HG02870 (cell line): ENCODE measurements around the gene LRCH1.

ENCODE experiments used
- ATAC-seq: cut with Tn5 transposase; IDR thresholded peaks from one replicate; pipeline ENCODE4 v1.9.1; 2021; ENCODE audit warnings: mild to moderate bottlenecking, moderate library complexity; ENCODE audit not compliant: unreplicated experiment

LRCH1 gene

GRCh38 chr13:46592385-46592784 is 39.4 kb downstream of the LRCH1 start:
- ATAC-seq: no peak

- peak; percentile 53 for ATAC-seq
Measured at GRCh38 chr13:46593398-46593797, 40.4 kb downstream of the LRCH1 start.

GRCh38 chr13:46594374-46595078 is 41.6 kb downstream of the LRCH1 start:
- ATAC-seq: no peak

GRCh38 chr13:46595136-46595884 is 42.3 kb downstream of the LRCH1 start:
- no peak for ATAC-seq

- ATAC-seq: no peak
Measured at GRCh38 chr13:46595885-46596275, 42.9 kb downstream of the LRCH1 start.

GRCh38 chr13:46596466-46596865 is 43.5 kb downstream of the LRCH1 start:
- no peak for ATAC-seq

GRCh38 chr13:46598140-46598819 is 45.3 kb downstream of the LRCH1 start:
- peak; percentile 32 for ATAC-seq

- peak; percentile 64 for ATAC-seq
Measured at GRCh38 chr13:46598820-46599180, 45.8 kb downstream of the LRCH1 start.

GRCh38 chr13:46600943-46601311 is 48.0 kb downstream of the LRCH1 start:
- no peak for ATAC-seq

- no peak for ATAC-seq
Measured at GRCh38 chr13:46602531-46602930, 49.6 kb downstream of the LRCH1 start.

- no peak for ATAC-seq
Measured at GRCh38 chr13:46603165-46603603, 50.2 kb downstream of the LRCH1 start.

- ATAC-seq: no peak
Measured at GRCh38 chr13:46604226-46604990, 51.4 kb downstream of the LRCH1 start.

- ATAC-seq: no peak
Measured at GRCh38 chr13:46605076-46605824, 52.3 kb downstream of the LRCH1 start.

GRCh38 chr13:46605825-46606554 is 53.0 kb downstream of the LRCH1 start:
- ATAC-seq: peak; percentile 56

- ATAC-seq: no peak
Measured at GRCh38 chr13:46606970-46607369, 54.0 kb downstream of the LRCH1 start.

GRCh38 chr13:46607768-46608564 is 55.0 kb downstream of the LRCH1 start:
- no peak for ATAC-seq

GRCh38 chr13:46609052-46609451 is 56.1 kb downstream of the LRCH1 start:
- ATAC-seq: no peak

- ATAC-seq: no peak
Measured at GRCh38 chr13:46609726-46610125, 56.8 kb downstream of the LRCH1 start.

GRCh38 chr13:46612267-46612666 is 59.3 kb downstream of the LRCH1 start:
- no peak for ATAC-seq
